Lower leg skin (tissue), 4 donors: ENCODE results near the gene TMEM132D. TPM values are rescaled to one million over a fixed set of nuclear protein-coding genes. Genes with fewer than 3 reads are reported as not detected.

ENCODE experiments used
- DNase-seq, 2 donors: peaks; one replicate each; pipeline ENCODE4 v3.0.0-alpha.2; 2019; ENCODE audit warnings: low spot score in 2 of 2
- H3K4me3 ChIP-seq: fragments of 200-600 bp; sonication (generic); 2 replicates; pipeline ENCODE4 v1.5.1; 2017; ENCODE audit warnings: mild to moderate bottlenecking, low read depth; ENCODE audit not compliant: poor library complexity, severe bottlenecking
- POLR2A ChIP-seq, 2 donors: fragments of 450-650 bp; IDR thresholded peaks; one replicate each; pipeline ENCODE4 v1.6.1; 2016 to 2017; ENCODE audit warnings: antibody characterized with exemption in 2 of 2, mild to moderate bottlenecking in 1 of 2, moderate library complexity in 1 of 2
- WGBS, 2 donors: methylation state at CpG; one replicate each; pipeline ENCODE4 v1.1.5; 2018; 5-methylcytosine and 5-hydroxymethylcytosine counted together
- intact Hi-C: fragments of 100-400 bp; cut with DNase I; formaldehyde crosslinking; loops from one replicate; pipeline ENCODE4 v1.15.0; 2023; ENCODE audit warnings: low total_unique reads
- total RNA-seq, 4 donors: library from RNA; depleted of rRNA; stranded (reverse); fragments of >200 nt; gene quantifications; one replicate each; pipeline ENCODE4 v1.1.0, GENCODE V29; 2016
- TF ChIP-seq, protein P1 (sequence below), 3 donors: fragments of 450-650 bp; IDR thresholded peaks; one replicate each; pipeline ENCODE4 v1.5.1; 2016; ENCODE audit warnings: antibody characterized with exemption in 3 of 3, mild to moderate bottlenecking in 3 of 3, moderate library complexity in 2 of 3

The TMEM132D gene
- total RNA-seq, 4 donors from 2014 or later: not detected

DNA sequence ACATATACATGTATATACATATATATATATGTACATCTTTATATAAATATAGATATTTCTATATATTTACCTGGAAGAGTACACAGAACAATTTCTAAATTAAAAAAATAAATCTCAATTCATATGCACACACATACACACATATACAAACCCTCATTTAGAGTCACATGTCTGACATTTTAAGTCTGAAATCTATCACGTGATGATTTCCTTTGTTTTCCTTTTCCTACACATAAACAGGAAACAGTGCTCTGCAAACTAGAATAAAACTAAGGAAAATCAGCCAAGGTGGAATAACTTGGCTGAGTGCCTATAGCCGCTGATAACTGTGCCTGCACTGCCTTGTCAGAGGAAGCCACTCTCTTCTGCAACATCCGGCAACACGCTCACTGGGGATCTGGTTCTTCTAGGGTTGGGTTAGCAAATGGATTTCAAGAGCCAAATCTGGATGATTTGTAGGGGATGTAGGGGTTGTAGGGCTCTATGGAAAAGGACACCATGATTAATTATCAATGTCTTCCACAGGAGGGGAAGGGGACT lies 480.7 kb downstream of the TMEM132D start:
- H3K4me3 ChIP-seq: no peak overlapping the region
- intact Hi-C loops: no loop called here
- 56 to 61% methylated on average over 4 of the region's 4 CpGs for WGBS, 2 donors
- no peak for TF ChIP-seq POLR2A (IDR thresholded peaks at IDR 0.05)
- TF ChIP-seq, protein P1, sequence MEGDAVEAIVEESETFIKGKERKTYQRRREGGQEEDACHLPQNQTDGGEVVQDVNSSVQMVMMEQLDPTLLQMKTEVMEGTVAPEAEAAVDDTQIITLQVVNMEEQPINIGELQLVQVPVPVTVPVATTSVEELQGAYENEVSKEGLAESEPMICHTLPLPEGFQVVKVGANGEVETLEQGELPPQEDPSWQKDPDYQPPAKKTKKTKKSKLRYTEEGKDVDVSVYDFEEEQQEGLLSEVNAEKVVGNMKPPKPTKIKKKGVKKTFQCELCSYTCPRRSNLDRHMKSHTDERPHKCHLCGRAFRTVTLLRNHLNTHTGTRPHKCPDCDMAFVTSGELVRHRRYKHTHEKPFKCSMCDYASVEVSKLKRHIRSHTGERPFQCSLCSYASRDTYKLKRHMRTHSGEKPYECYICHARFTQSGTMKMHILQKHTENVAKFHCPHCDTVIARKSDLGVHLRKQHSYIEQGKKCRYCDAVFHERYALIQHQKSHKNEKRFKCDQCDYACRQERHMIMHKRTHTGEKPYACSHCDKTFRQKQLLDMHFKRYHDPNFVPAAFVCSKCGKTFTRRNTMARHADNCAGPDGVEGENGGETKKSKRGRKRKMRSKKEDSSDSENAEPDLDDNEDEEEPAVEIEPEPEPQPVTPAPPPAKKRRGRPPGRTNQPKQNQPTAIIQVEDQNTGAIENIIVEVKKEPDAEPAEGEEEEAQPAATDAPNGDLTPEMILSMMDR (IDR thresholded peaks at IDR 0.05): no peak
- DNase-seq: peak in 1 of 2 donors; percentile 12

DNA sequence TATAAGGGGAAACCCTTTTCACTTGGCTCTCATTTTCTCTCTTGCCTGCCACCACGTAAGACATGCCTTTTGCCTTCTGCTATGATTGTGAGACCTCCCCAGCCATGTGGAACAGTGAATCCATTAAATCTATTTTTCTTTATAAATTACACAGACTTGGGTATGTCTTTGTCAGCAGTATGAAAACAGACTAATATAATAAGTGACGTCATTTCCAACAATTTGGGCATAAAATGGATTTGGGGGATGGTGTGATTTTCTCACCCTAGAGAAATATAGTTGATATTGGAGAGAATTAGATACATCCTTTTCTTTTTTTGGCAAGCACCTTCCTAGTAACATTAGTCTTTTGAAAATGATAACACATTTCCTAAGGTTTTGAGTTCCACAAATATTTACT lies 490.5 kb downstream of the TMEM132D start:
- WGBS, 2 donors: 82 to 87% methylated on average over 2 of the region's 2 CpGs

DNA sequence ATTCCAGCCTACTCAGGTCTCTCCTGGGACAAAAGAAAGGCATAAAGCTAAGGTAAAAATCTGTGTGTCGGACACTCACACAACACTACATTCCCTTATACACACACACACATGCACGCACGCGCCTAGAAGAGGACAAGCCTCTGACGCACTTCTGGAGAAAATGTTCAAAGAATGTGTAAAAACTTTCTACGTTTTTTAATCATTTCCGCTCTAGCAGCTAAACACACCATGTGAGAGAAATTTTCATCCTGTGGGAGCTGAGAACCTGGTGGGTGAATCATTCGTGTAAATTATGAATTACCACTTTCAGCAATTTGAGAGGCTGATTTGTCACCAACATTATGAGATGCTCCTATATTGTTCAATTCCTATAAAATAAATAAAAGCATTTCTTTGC lies 494.5 kb downstream of the TMEM132D start:
- no peak for DNase-seq
- 80 to 81% methylated on average over 8 of the region's 8 CpGs for WGBS, 2 donors
- intact Hi-C loops: no loop called here
- no peak overlapping the region for H3K4me3 ChIP-seq
- TF ChIP-seq, protein P1 (IDR thresholded peaks at IDR 0.05): no peak
- TF ChIP-seq POLR2A (IDR thresholded peaks at IDR 0.05): no peak

More for the DNA sequence above, 490.5 kb downstream of the TMEM132D start:
- TF ChIP-seq POLR2A (IDR thresholded peaks at IDR 0.05): no peak
- TF ChIP-seq, protein P1 (IDR thresholded peaks at IDR 0.05): no peak
- DNase-seq: no peak
- no peak overlapping the region for H3K4me3 ChIP-seq
- intact Hi-C loops: no loop called here

DNA sequence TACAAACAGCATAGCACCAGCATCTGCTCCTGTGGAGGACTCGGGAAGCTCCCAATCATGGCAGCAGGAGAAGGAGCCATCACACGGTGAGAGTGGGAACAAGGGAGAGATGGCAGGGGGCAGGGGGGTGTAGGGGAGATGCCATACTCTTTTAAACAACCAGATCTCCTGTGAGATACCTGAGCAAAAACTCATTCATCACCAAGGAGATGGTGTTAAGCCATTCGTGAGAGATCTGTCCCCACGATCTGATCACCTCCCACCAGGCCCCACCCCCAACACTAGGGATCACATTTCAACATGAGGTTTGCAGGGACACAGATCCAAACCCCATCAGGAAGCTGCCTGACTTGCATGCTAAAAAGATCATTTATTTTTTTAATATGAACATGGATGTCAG lies 499.3 kb downstream of the TMEM132D start:
- WGBS, 2 donors: 34 to 56% methylated on average over 4 of the region's 4 CpGs
- H3K4me3 ChIP-seq: no peak overlapping the region
- no peak for DNase-seq
- intact Hi-C loops: no loop called here
- TF ChIP-seq POLR2A (IDR thresholded peaks at IDR 0.05): no peak
- TF ChIP-seq, protein P1 (IDR thresholded peaks at IDR 0.05): no peak

DNA sequence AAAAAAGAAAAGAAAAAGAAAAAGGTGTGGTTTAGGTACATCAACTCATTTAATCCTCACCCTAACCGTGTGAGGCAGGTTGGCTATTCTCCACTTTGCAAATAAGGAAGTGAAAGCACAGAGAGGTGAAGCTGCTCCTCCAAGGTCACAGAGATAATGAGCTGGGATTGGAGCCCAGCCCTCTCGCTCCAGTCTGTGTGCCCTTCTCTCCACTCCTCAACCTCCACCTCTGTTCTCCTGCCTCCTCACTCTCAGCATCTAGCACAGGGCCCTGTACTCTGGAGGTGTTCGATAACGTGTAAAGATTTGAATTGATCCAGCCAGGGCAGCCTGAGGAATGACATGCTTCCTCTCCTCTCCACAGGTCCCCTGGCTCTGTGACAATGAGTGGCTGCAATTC lies 502.3 kb downstream of the TMEM132D start:
- intact Hi-C loops: no loop called here
- H3K4me3 ChIP-seq: no peak overlapping the region
- TF ChIP-seq POLR2A (IDR thresholded peaks at IDR 0.05): no peak
- TF ChIP-seq, protein P1 (IDR thresholded peaks at IDR 0.05): no peak
- DNase-seq: no peak
- WGBS, 2 donors: 66 to 73% methylated on average over 4 of the region's 4 CpGs
